Right atrium auricular region (tissue), 2 donors: ENCODE measurements around the gene LYZL2. TPM values are rescaled to one million over a fixed set of nuclear protein-coding genes. Genes with fewer than 3 reads are reported as not detected.
"Not testable (repeated sequence)": the region's sequence is repeated elsewhere in the genome, so short reads cannot be mapped to it uniquely, and the experiment has no call there.

Experiments used
- DNase-seq: peaks from one replicate; pipeline ENCODE4 v3.0.0-alpha.2; 2019; ENCODE audit warnings: low spot score
- H3K27ac ChIP-seq, 2 donors: fragments of 200-600 bp; sonication (generic); 1 replicate in 1 of 2; 2 replicates in 1 of 2; pipeline ENCODE4 v1.5.1; 2016 to 2019
- H3K27me3 ChIP-seq, 2 donors: fragments of 200-600 bp; sonication (generic); one replicate each; pipeline versions ENCODE4 v1.5.1 to v1.6.0; 2017 to 2019
- H3K36me3 ChIP-seq: fragments of 200-600 bp; sonication (generic); one replicate; pipeline ENCODE4 v1.5.1; 2016
- H3K4me1 ChIP-seq, 2 donors: fragments of 200-600 bp; sonication (generic); one replicate each; pipeline versions ENCODE4 v1.5.1 to v1.6.0; 2017 to 2019
- H3K4me3 ChIP-seq, 2 donors: fragments of 200-600 bp; sonication (generic); 1 replicate in 1 of 2; 2 replicates in 1 of 2; pipeline ENCODE4 v1.5.1; 2017 to 2019; ENCODE audit warnings: mild to moderate bottlenecking in 1 of 2, moderate library complexity in 1 of 2
- H3K9me3 ChIP-seq, 2 donors: fragments of 200-600 bp; sonication (generic); one replicate each; pipeline ENCODE4 v1.5.1; 2019
- total RNA-seq, 2 donors: library from RNA; depleted of rRNA; stranded (reverse); fragments of >200 nt; gene quantifications; one replicate each; pipeline ENCODE4 v1.1.0, GENCODE V29; 2016
- TF ChIP-seq, protein P1 (sequence below), 2 donors: fragments of 200-600 bp; sonication (generic); IDR thresholded peaks; one replicate each; pipeline ENCODE4 v1.5.1; 2019; ENCODE audit warnings: antibody characterized with exemption in 2 of 2

The LYZL2 gene
- total RNA-seq, 2 donors from 2014 or later: not detected

DNA sequence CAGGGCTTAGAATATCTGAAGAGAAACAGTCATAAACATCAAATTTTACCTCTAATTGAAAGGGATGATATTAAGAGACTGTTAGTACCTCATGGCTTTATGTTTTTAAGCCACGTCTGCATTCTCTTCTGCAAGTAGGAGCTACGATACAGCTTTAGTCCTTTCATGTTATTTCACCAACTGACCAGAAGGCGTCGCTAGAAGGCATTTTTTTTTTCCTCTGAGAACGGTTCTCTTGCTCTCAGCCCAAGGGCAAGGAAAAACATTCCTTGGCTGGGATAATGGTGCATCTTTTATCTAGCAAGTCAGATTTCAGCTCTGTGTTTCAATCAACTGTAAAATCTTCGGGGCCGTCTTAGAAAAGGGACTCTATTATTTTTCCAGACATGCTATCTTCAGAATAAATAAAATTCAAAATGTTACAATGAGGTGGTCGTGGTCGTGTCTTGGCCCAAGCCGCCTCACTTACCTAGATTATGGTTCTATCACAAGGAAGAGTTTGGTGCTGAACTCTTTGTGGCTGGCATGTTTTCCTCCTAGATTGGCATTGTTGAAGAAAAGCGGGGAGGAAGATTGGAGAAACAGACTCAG is 41.6 kb upstream of the LYZL2 start:
- no peak for DNase-seq
- Histone ChIP-seq H3K9me3 (no peaks in the 10 kb centered on the region), H3K27me3 (no peaks in the 10 kb centered on the region), H3K4me3 (peak overlapping the region in 1 of 2 donors; percentile 26), H3K36me3 (no peaks in the 10 kb centered on the region), H3K4me1 (no peaks in the 10 kb centered on the region), H3K27ac (no peak overlapping the region)
- TF ChIP-seq, protein P1, sequence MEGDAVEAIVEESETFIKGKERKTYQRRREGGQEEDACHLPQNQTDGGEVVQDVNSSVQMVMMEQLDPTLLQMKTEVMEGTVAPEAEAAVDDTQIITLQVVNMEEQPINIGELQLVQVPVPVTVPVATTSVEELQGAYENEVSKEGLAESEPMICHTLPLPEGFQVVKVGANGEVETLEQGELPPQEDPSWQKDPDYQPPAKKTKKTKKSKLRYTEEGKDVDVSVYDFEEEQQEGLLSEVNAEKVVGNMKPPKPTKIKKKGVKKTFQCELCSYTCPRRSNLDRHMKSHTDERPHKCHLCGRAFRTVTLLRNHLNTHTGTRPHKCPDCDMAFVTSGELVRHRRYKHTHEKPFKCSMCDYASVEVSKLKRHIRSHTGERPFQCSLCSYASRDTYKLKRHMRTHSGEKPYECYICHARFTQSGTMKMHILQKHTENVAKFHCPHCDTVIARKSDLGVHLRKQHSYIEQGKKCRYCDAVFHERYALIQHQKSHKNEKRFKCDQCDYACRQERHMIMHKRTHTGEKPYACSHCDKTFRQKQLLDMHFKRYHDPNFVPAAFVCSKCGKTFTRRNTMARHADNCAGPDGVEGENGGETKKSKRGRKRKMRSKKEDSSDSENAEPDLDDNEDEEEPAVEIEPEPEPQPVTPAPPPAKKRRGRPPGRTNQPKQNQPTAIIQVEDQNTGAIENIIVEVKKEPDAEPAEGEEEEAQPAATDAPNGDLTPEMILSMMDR (IDR thresholded peaks at IDR 0.05): peak; percentile 79 to 84

DNA sequence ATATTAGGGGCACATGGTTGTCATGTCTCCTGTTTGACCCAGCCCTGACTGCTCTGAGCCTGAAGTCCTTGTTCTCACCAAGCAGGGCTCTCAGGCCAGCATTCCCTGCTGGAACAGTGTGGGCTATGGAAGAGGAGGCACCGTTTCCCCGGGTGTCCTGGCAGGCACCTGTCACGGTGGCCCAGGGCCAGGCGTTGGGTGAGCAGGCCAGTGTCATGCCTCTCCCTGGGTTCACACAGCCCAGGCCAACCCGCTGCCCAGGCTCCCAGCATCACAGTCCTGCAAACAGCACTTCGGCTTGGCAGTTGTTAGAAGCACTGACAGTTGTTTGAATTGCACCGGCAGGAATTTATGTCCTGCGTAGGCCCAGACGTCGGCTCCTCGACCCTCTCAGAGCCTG is 38.4 kb upstream of the LYZL2 start:
- not testable (repeated sequence) for H3K36me3 ChIP-seq, H3K9me3 ChIP-seq, H3K4me1 ChIP-seq, H3K27me3 ChIP-seq, H3K4me3 ChIP-seq, DNase-seq
- H3K27ac ChIP-seq: peak overlapping the region; percentile 35 to 66

DNA sequence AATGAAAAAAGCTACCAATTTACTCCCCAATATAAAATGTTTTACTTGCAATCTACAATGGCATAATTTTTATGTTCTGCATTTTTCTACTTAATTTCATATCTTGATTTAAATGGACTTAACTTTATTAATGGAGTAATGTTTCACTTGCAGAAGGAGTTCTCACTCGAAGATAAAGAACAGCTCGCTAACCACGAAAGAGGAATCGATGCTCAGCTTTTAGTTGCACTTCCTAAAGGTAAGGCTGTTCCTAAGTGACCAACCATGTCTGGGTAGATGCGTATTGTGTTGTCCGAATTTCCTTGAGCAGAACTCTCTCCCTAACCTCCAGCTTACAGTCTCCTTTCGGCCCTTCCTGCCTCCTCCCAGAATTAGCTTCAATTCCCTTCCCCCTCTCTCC is 33.9 kb upstream of the LYZL2 start:
- not testable (repeated sequence) for DNase-seq, H3K4me1 ChIP-seq

DNA sequence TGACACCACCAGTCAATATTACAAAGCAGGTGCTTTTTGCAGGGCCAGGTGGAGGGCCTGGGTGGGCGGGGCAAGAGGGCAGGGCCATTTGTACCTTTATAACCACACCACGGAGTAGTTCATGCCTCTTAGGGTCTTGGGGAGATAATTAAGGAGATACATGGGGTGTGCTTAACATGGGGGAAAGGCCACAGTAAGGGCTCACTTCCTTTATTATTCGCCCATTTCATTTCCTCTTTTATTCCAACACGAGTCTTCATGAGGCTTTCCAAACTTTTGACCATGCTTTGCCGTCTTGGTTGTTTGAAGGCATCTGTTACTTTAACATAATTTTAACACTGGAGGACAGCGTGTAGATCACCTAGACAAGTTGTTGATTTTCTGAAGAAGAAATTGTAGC is 33.3 kb upstream of the LYZL2 start:
- H3K4me3 ChIP-seq: no peak overlapping the region
- no peaks in the 10 kb centered on the region for H3K9me3 ChIP-seq
- no peaks in the 10 kb centered on the region for H3K27me3 ChIP-seq
- no peaks in the 10 kb centered on the region for H3K36me3 ChIP-seq
- TF ChIP-seq, protein P1 (IDR thresholded peaks at IDR 0.05): no peak
- DNase-seq: no peak
- no peaks in the 10 kb centered on the region for H3K4me1 ChIP-seq
- no peak overlapping the region for H3K27ac ChIP-seq

More for the DNA sequence above, 33.9 kb upstream of the LYZL2 start:
- not testable (repeated sequence) for H3K36me3 ChIP-seq, H3K9me3 ChIP-seq, H3K27ac ChIP-seq, H3K4me3 ChIP-seq, H3K27me3 ChIP-seq

DNA sequence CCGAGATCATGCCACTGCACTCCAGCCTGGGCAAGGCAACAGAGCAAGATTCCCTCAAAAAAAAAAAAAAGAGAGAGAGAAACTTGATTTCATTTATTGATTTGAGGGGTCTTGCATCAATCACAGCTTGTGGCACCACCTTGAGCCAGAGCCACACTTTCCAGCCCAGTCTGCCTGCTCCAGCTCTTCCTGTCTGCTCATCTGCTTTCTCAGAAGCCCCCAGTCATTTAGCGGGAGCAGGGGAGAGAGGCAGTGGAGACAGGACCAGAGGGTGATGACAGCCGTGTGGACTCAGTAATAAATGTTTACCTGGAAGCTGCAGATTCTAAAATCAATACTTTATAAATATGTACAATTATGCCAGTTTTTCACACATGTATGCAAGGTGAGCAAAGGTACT is 30.8 kb upstream of the LYZL2 start:
- not testable (repeated sequence) for H3K9me3 ChIP-seq, H3K27me3 ChIP-seq, H3K4me3 ChIP-seq, H3K27ac ChIP-seq, DNase-seq, H3K36me3 ChIP-seq, H3K4me1 ChIP-seq

DNA sequence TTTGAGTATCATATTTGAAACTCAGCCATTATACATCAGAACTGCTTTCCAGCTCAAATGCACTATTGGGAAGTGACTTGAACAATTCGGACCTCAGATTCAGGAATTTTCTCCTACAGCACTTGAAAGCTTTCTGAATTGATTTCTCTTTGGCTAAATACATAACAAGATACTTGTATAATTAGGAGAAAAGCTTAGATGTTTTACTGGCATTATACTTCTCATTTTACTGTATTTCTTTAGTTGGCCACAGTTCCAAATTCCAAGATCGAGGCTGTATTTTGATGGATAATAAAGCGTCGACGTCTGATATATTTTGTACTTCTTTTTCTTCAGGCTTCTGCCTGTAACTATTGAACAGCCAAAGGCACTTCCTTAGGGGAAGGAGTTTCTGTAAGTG is 26.7 kb upstream of the LYZL2 start:
- H3K36me3 ChIP-seq: no peaks in the 10 kb centered on the region
- DNase-seq: no peak
- no peaks in the 10 kb centered on the region for H3K4me1 ChIP-seq
- H3K27ac ChIP-seq: no peak overlapping the region
- TF ChIP-seq, protein P1 (IDR thresholded peaks at IDR 0.05): no peak
- no peaks in the 10 kb centered on the region for H3K9me3 ChIP-seq
- H3K4me3 ChIP-seq: no peak overlapping the region
- H3K27me3 ChIP-seq: no peaks in the 10 kb centered on the region

DNA sequence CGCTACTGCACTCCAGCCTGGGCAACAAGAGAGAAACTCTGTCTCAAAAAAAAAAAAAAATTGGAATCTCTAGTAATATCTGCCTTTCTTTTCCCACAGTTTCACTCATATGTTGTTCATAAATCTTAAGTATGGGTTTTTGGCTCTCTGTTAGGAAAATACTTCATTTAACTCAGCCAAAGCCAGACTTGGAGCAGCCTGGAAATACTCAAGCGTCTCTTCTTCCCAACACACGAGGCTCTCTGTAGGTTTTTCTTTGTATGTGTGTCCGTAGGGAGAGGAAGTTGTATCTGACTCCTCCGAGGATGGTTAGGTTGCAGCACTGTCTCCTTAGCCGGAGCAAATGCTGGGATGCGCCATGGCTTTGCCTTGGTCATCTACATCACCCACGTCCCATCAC is 25.4 kb upstream of the LYZL2 start:
- H3K4me3 ChIP-seq, H3K27ac ChIP-seq, H3K27me3 ChIP-seq, DNase-seq, H3K9me3 ChIP-seq, H3K4me1 ChIP-seq, H3K36me3 ChIP-seq: not testable (repeated sequence)

DNA sequence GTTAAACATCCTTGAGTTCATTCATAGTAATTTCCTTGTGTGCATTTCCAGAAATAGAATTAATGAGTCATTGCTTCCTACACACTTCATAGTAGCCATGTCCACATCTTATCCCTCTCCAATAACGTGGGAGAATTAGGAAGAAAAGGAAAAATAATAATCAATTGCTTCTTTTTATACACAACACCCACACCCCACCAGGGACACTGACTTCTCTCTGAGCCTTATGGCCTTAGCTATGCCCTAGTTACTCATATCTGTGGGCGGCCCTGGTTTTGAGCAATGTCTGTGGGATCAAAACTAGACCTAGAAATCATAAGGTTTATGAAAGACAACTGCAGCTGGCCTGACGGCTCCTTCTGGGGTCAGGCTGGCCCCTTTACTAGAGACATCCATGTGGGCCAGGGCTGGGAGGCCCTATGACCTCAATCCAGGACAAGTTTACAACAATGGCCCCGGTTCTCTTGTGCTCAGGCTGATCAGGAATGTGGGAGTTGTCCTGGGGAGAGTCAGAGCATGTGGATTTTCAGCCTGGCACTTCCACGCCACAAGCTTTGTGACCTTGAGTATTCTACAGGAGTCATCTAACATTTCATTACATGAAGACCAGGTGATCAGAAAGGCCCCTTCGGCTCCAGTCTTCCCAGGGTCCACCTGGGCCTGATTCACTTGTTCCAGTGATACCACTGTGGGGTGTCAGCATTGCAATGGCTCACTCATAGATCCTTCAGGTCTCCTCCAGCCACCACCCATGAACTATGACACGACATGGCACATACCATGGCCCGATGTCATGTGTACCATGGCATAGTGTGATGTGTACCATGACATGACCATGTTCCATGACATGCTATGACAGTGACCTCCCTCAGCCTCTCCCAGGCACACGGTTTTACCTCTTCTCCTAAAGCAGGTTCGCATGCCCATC is 22.2 kb upstream of the LYZL2 start:
- not testable (repeated sequence) for H3K27me3 ChIP-seq, H3K4me1 ChIP-seq, H3K36me3 ChIP-seq, H3K9me3 ChIP-seq, H3K4me3 ChIP-seq, DNase-seq, H3K27ac ChIP-seq
